Colonic mucosa (tissue), 4 donors: Measurements from ENCODE around the gene AFG3L2. TPM values are rescaled to one million over a fixed set of nuclear protein-coding genes. Genes with fewer than 3 reads are reported as not detected.

Experiments used
- DNase-seq: peaks from one replicate; pipeline ENCODE4 v3.0.0-alpha.2; 2020
- H3K27ac ChIP-seq: fragments of 200-600 bp; one replicate; pipeline ENCODE4 v1.8.0; 2021
- H3K27me3 ChIP-seq: fragments of 200-600 bp; one replicate; pipeline ENCODE4 v1.8.0; 2021
- H3K36me3 ChIP-seq: fragments of 200-600 bp; one replicate; pipeline ENCODE4 v1.8.0; 2021
- H3K4me1 ChIP-seq: fragments of 200-600 bp; one replicate; pipeline ENCODE4 v1.8.0; 2021; ENCODE audit warnings: mild to moderate bottlenecking
- H3K4me3 ChIP-seq: fragments of 200-600 bp; one replicate; pipeline ENCODE4 v1.8.0; 2021
- H3K9ac ChIP-seq, 2 donors: one replicate each; pipeline ENCODE4 v1.7.0; 2013; ENCODE audit warnings: control low read depth in 2 of 2, low read depth in 2 of 2, low read length in 2 of 2
- H3K9me3 ChIP-seq: fragments of 200-600 bp; one replicate; pipeline ENCODE4 v1.8.0; 2021
- CTCF ChIP-seq: fragments of 200-600 bp; IDR thresholded peaks from one replicate; pipeline ENCODE4 v1.8.0; 2022; ENCODE audit warnings: antibody characterized with exemption, mild to moderate bottlenecking
- intact Hi-C: fragments of 100-400 bp; cut with DNase I; formaldehyde crosslinking; loops from one replicate; pipeline ENCODE4 v1.14.1; 2022
- total RNA-seq, 2 donors: library from RNA; stranded (reverse); fragmentation: NEBNext Ultra II Directional in 1 of 2; extraction: Animal tissue kit (Norgen Biotek cat#: 25700) in 1 of 2; gene quantifications; one replicate each; pipeline ENCODE4 v1.2.1, GENCODE V29; 2021
- donor health status: healthy.
- donor health status: DM: no; HTN: no; CAD: no.
- donor health status: DM: no; HTN: no; CAD: no.

AFG3L2 gene
- total RNA-seq, 2 donors from 2014 or later: 94.3 to 112 TPM

- Histone ChIP-seq H3K36me3 (peaks cover 15% of the 10 kb centered on the region), H3K4me1 (no peaks in the 10 kb centered on the region), H3K27me3 (no peaks in the 10 kb centered on the region), H3K9me3 (no peaks in the 10 kb centered on the region), H3K4me3 (no peak overlapping the region), H3K9ac (no peak overlapping the region), H3K27ac (no peak overlapping the region)
- TF ChIP-seq CTCF: no peak
- intact Hi-C loops: no loop called here
- no peak for DNase-seq
Measured at GRCh38 chr18:12361770-12362378, 15.2 kb downstream of the AFG3L2 start.

- H3K27me3 ChIP-seq: no peaks in the 10 kb centered on the region
- no peak for DNase-seq
- intact Hi-C loops: no loop called here
- H3K4me1 ChIP-seq: no peaks in the 10 kb centered on the region
- no peaks in the 10 kb centered on the region for H3K9me3 ChIP-seq
- no peak overlapping the region for H3K4me3 ChIP-seq
- TF ChIP-seq CTCF: no peak
- H3K9ac ChIP-seq: no peak overlapping the region
- H3K27ac ChIP-seq: no peak overlapping the region
- H3K36me3 ChIP-seq: peaks cover 20% of the 10 kb centered on the region
Measured at GRCh38 chr18:12359515-12359927, 17.5 kb downstream of the AFG3L2 start.

- Histone ChIP-seq H3K9me3 (no peaks in the 10 kb centered on the region), H3K4me1 (no peaks in the 10 kb centered on the region), H3K27ac (no peak overlapping the region), H3K27me3 (no peaks in the 10 kb centered on the region), H3K9ac (no peak overlapping the region), H3K4me3 (no peak overlapping the region), H3K36me3 (peaks cover 14% of the 10 kb centered on the region)
- intact Hi-C loops: no loop called here
- no peak for TF ChIP-seq CTCF
- DNase-seq: no peak
Measured at GRCh38 chr18:12352188-12352587, 24.8 kb downstream of the AFG3L2 start.

GRCh38 chr18:12347895-12348294, 29.1 kb downstream of the AFG3L2 start:
- Histone ChIP-seq H3K27ac (no peak overlapping the region), H3K36me3 (peaks cover 28% of the 10 kb centered on the region), H3K9ac (no peak overlapping the region), H3K4me3 (no peak overlapping the region), H3K27me3 (no peaks in the 10 kb centered on the region), H3K4me1 (no peaks in the 10 kb centered on the region), H3K9me3 (no peaks in the 10 kb centered on the region)
- intact Hi-C loops: no loop called here
- no peak for TF ChIP-seq CTCF
- no peak for DNase-seq

- H3K9me3 ChIP-seq: no peaks in the 10 kb centered on the region
- no peak overlapping the region for H3K4me3 ChIP-seq
- no peak for TF ChIP-seq CTCF
- no peak for DNase-seq
- H3K4me1 ChIP-seq: no peaks in the 10 kb centered on the region
- intact Hi-C loops: no loop called here
- H3K27me3 ChIP-seq: no peaks in the 10 kb centered on the region
- H3K9ac ChIP-seq: no peak overlapping the region
- H3K27ac ChIP-seq: no peak overlapping the region
- H3K36me3 ChIP-seq: peaks cover 35% of the 10 kb centered on the region
Measured at GRCh38 chr18:12346240-12346565, 30.8 kb downstream of the AFG3L2 start.
